ENCODE data around the gene YAF2. TPM values are rescaled to one million over a fixed set of nuclear protein-coding genes. Genes with fewer than 3 reads are reported as not detected.
A peak's percentile ranks its signal among the peaks of the same experiment; 100 is the strongest.

YAF2 gene
- total RNA-seq, 1 experiment from 2014 or later: 49.6 TPM

GRCh38 chr12:42213954-42214426 lies 24.1 kb downstream of the YAF2 start:
- Mint-ChIP-seq H3K36me3 (ENCODE audit: insufficient read depth, unreplicated experiment) (peaks cover 6% of the 10 kb centered on the region), H3K4me1 (ENCODE audit: insufficient read depth, unreplicated experiment) (peaks cover 17% of the 10 kb centered on the region), H3K27me3 (ENCODE audit: insufficient read depth, unreplicated experiment) (no peaks in the 10 kb centered on the region), H3K27ac (ENCODE audit: low read depth, unreplicated experiment) (no peak overlapping the region), H3K9me3 (ENCODE audit: unreplicated experiment) (no peaks in the 10 kb centered on the region), H3K4me3 (ENCODE audit: unreplicated experiment) (no peak overlapping the region)
- ChIA-PET CTCF (interaction anchor here (0.9 to 1.2 kb wide), 2 partner anchors 16 to 90 kb away, joined by 3 to 6 read pairs; no protein-coding TSS in a partner anchor), POLR2A (no interaction called here)
- BruUV-seq (replicated peaks): no TSS peak
- TF ChIP-seq, protein P1, sequence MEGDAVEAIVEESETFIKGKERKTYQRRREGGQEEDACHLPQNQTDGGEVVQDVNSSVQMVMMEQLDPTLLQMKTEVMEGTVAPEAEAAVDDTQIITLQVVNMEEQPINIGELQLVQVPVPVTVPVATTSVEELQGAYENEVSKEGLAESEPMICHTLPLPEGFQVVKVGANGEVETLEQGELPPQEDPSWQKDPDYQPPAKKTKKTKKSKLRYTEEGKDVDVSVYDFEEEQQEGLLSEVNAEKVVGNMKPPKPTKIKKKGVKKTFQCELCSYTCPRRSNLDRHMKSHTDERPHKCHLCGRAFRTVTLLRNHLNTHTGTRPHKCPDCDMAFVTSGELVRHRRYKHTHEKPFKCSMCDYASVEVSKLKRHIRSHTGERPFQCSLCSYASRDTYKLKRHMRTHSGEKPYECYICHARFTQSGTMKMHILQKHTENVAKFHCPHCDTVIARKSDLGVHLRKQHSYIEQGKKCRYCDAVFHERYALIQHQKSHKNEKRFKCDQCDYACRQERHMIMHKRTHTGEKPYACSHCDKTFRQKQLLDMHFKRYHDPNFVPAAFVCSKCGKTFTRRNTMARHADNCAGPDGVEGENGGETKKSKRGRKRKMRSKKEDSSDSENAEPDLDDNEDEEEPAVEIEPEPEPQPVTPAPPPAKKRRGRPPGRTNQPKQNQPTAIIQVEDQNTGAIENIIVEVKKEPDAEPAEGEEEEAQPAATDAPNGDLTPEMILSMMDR (IDR thresholded peaks at IDR 0.05; ENCODE audit: unreplicated experiment): no peak
- peak; percentile 52 for DNase-seq (ENCODE audit: unreplicated experiment)
- intact Hi-C loops (cut with micrococcal nuclease): no loop called here

DNA sequence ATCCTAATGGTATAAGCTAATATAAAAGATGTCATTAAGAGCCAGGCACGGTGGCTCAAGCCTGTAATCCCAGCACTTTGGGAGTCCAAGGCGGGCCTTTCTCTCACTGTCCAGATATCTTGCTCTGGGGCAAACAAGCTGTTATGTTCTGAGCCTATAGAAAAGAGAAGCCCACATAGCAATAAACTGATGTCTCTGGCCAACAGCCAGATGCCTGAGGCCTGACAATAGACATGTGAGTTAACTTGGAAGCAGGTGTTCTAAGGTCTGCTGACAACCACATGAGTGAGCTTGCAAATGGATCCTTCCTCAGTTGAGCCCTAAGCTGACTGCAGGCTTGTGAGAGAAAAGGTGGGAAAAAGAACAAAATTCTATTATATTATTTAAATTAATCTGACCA lies 25.0 kb downstream of the YAF2 start:
- H3K27me3 Mint-ChIP-seq (ENCODE audit: insufficient read depth, unreplicated experiment): no peaks in the 10 kb centered on the region
- BruUV-seq (replicated peaks): no TSS peak
- TF ChIP-seq, protein P1 (IDR thresholded peaks at IDR 0.05; ENCODE audit: unreplicated experiment): no peak
- peaks cover 15% of the 10 kb centered on the region for H3K4me1 Mint-ChIP-seq (ENCODE audit: insufficient read depth, unreplicated experiment)
- peak; percentile 64 for DNase-seq (ENCODE audit: unreplicated experiment)
- ChIA-PET CTCF (no interaction called here), POLR2A (no interaction called here)
- H3K9me3 Mint-ChIP-seq (ENCODE audit: unreplicated experiment): no peaks in the 10 kb centered on the region
- H3K36me3 Mint-ChIP-seq (ENCODE audit: insufficient read depth, unreplicated experiment): peaks cover 6% of the 10 kb centered on the region
- intact Hi-C loops (cut with micrococcal nuclease): no loop called here
- no peak overlapping the region for H3K4me3 Mint-ChIP-seq (ENCODE audit: unreplicated experiment)
- no peak overlapping the region for H3K27ac Mint-ChIP-seq (ENCODE audit: low read depth, unreplicated experiment)

- POLR2A ChIA-PET: interaction anchor here (0.6 to 1.2 kb wide), 4 partner anchors 23 to 209 kb away, joined by 3 read pairs; no protein-coding TSS in a partner anchor
- CTCF ChIA-PET: interaction anchor here (1.4 kb wide), 2 partner anchors 9 to 124 kb away, joined by 3 to 4 read pairs; no protein-coding TSS in a partner anchor
- H3K27me3 Mint-ChIP-seq (ENCODE audit: insufficient read depth, unreplicated experiment): no peaks in the 10 kb centered on the region
- H3K9me3 Mint-ChIP-seq (ENCODE audit: unreplicated experiment): no peaks in the 10 kb centered on the region
- TF ChIP-seq, protein P1 (IDR thresholded peaks at IDR 0.05; ENCODE audit: unreplicated experiment): no peak
- H3K4me3 Mint-ChIP-seq (ENCODE audit: unreplicated experiment): no peak overlapping the region
- peaks cover 6% of the 10 kb centered on the region for H3K36me3 Mint-ChIP-seq (ENCODE audit: insufficient read depth, unreplicated experiment)
- BruUV-seq (replicated peaks): no TSS peak
- H3K4me1 Mint-ChIP-seq (ENCODE audit: insufficient read depth, unreplicated experiment): no peaks in the 10 kb centered on the region
- H3K27ac Mint-ChIP-seq (ENCODE audit: low read depth, unreplicated experiment): no peak overlapping the region
- no peak for DNase-seq (ENCODE audit: unreplicated experiment)
- intact Hi-C loops (cut with micrococcal nuclease): no loop called here
Observed at GRCh38 chr12:42208574-42208973, 29.5 kb downstream of the YAF2 start.

GRCh38 chr12:42204819-42205218 lies 33.2 kb downstream of the YAF2 start:
- CTCF ChIA-PET: interaction anchor here (1.7 kb wide), 1 partner anchor 32 kb away, joined by 5 read pairs; no protein-coding TSS in a partner anchor
- intact Hi-C loops (cut with micrococcal nuclease): no loop called here
- Mint-ChIP-seq H3K4me3 (ENCODE audit: unreplicated experiment) (no peak overlapping the region), H3K27me3 (ENCODE audit: insufficient read depth, unreplicated experiment) (no peaks in the 10 kb centered on the region), H3K36me3 (ENCODE audit: insufficient read depth, unreplicated experiment) (peaks cover 14% of the 10 kb centered on the region), H3K9me3 (ENCODE audit: unreplicated experiment) (no peaks in the 10 kb centered on the region), H3K4me1 (ENCODE audit: insufficient read depth, unreplicated experiment) (peaks cover 6% of the 10 kb centered on the region), H3K27ac (ENCODE audit: low read depth, unreplicated experiment) (no peak overlapping the region)
- POLR2A ChIA-PET: no interaction called here
- DNase-seq (ENCODE audit: unreplicated experiment): no peak
- TF ChIP-seq, protein P1 (IDR thresholded peaks at IDR 0.05; ENCODE audit: unreplicated experiment): no peak
- no TSS peak for BruUV-seq (replicated peaks)
